Activated CD4-positive, alpha-beta T cell treated with anti-CD3 and anti-CD28 coated beads, Interleukin-2, amount 10 ng/mL, durations not matched to agents 7 days and 5 days (primary cell): ENCODE measurements around the gene DNER. TPM values are rescaled to one million over a fixed set of nuclear protein-coding genes. Genes with fewer than 3 reads are reported as not detected.
"Not testable (repeated sequence)": the region's sequence is repeated elsewhere in the genome, so short reads cannot be mapped to it uniquely, and the experiment has no call there.

Experiments
- CTCF ChIA-PET: fragments of 350-600 bp; sonication (Branson Sonifier 250); formaldehyde crosslinking; loops from one replicate; lab custom pipeline; 2021; ENCODE audit warnings: antibody characterized with exemption; lab: Charles Lee
- POLR2A ChIA-PET: fragments of 350-600 bp; sonication (Branson Sonifier 250); formaldehyde crosslinking; loops from one replicate; lab custom pipeline; 2021; ENCODE audit warnings: antibody characterized with exemption; lab: Charles Lee
- DNase-seq: peaks from one replicate; pipeline ENCODE4 v3.0.0-alpha.2; 2020
- H3K27ac Mint-ChIP-seq: one replicate; pipeline ENCODE4 v1.8.0; 2021; ENCODE audit warnings: mild to moderate bottlenecking, moderate library complexity, mixed read lengths
- H3K27me3 Mint-ChIP-seq: one replicate; pipeline ENCODE4 v1.8.0; 2021; ENCODE audit warnings: mixed read lengths
- H3K36me3 Mint-ChIP-seq: one replicate; pipeline ENCODE4 v1.8.0; 2021; ENCODE audit warnings: low read depth, mixed read lengths
- H3K4me1 Mint-ChIP-seq: one replicate; pipeline ENCODE4 v1.8.0; 2021; ENCODE audit warnings: mixed read lengths
- H3K4me3 Mint-ChIP-seq: one replicate; pipeline ENCODE4 v1.8.0; 2021; ENCODE audit warnings: mild to moderate bottlenecking, moderate library complexity, mixed read lengths
- H3K9me3 Mint-ChIP-seq: one replicate; pipeline ENCODE4 v1.8.0; 2021; ENCODE audit warnings: mixed read lengths
- total RNA-seq, 2 experiments: library from RNA; stranded (reverse); gene quantifications; one replicate each; pipeline ENCODE4 v1.2.3, GENCODE V29; 2021

The DNER gene
- total RNA-seq, 2 experiments from 2014 or later, result not detected

- Mint-ChIP-seq H3K36me3 (no peaks in the 10 kb centered on the region), H3K9me3 (no peaks in the 10 kb centered on the region), H3K27ac (no peak overlapping the region), H3K4me3 (no peak overlapping the region), H3K4me1 (no peaks in the 10 kb centered on the region), H3K27me3 (no peaks in the 10 kb centered on the region)
- DNase-seq, result no peak
- ChIA-PET CTCF (no interaction called here), POLR2A (no interaction called here)
Observed at GRCh38 chr2:229343661-229344060, 370.7 kb downstream of the DNER start.

GRCh38 chr2:229342376-229342775, 372.0 kb downstream of the DNER start:
- ChIA-PET POLR2A (no interaction called here), CTCF (no interaction called here)
- no peak overlapping the region for H3K4me3 Mint-ChIP-seq
- no peak overlapping the region for H3K27ac Mint-ChIP-seq
- no peaks in the 10 kb centered on the region for H3K27me3 Mint-ChIP-seq
- no peaks in the 10 kb centered on the region for H3K4me1 Mint-ChIP-seq
- no peaks in the 10 kb centered on the region for H3K9me3 Mint-ChIP-seq
- DNase-seq, result no peak
- H3K36me3 Mint-ChIP-seq, result no peaks in the 10 kb centered on the region

GRCh38 chr2:229340086-229340760, 374.1 kb downstream of the DNER start:
- Mint-ChIP-seq H3K36me3 (no peaks in the 10 kb centered on the region), H3K27me3 (no peaks in the 10 kb centered on the region), H3K4me1 (no peaks in the 10 kb centered on the region), H3K9me3 (no peaks in the 10 kb centered on the region), H3K27ac (no peak overlapping the region), H3K4me3 (no peak overlapping the region)
- ChIA-PET CTCF (no interaction called here), POLR2A (no interaction called here)
- DNase-seq, result no peak

DNA sequence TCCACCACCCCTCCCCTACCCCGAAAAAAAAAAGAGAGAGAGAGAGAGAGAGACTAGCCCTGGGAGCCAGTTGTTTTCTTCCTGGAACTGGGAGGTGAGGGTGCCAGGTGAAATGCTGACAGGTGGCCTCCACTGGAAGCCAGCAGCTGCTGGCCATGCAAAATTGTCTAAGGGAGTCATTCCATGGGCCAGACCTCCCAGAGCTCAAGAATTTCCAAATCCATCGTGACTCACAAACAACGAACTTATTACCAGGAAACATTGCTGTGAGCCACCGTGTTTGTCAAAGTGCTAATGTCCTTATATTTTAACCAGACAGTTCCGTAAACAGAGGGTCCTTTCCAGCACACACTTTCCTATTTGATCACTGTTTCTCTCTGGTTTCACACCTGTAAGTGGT, 374.7 kb downstream of the DNER start:
- H3K4me3 Mint-ChIP-seq, result no peak overlapping the region
- H3K27ac Mint-ChIP-seq, result no peak overlapping the region
- H3K27me3 Mint-ChIP-seq, result no peaks in the 10 kb centered on the region
- no peak for DNase-seq
- H3K36me3 Mint-ChIP-seq, result no peaks in the 10 kb centered on the region
- no peaks in the 10 kb centered on the region for H3K4me1 Mint-ChIP-seq
- CTCF ChIA-PET, result no interaction called here
- no peaks in the 10 kb centered on the region for H3K9me3 Mint-ChIP-seq
- POLR2A ChIA-PET, result no interaction called here

GRCh38 chr2:229339171-229339570, 375.2 kb downstream of the DNER start:
- DNase-seq, H3K9me3 Mint-ChIP-seq, H3K27ac Mint-ChIP-seq, H3K27me3 Mint-ChIP-seq, H3K4me1 Mint-ChIP-seq, CTCF ChIA-PET, POLR2A ChIA-PET, H3K36me3 Mint-ChIP-seq, H3K4me3 Mint-ChIP-seq: not testable (repeated sequence)

DNA sequence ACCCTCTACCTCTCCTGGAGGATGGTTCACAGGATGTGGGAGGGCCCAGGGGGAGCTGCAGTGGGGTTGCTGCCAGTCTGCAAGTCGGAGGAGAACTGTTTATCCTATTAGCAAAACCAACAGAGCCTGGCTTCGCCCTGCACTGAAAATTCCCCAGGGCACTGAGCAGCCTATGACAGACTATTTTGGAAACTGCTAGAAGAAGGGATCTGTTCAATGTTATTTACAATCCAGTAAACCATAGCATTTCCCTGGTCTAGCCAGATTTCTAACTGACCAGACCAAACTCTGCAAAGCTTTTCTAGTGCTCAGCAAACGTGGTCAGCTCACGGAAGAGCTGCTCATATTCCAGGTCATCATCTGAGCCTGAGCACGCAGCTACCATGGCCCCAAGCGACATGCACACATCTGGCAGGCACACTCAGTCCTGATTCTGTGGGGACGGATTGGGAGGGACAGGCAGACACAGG, 378.4 kb downstream of the DNER start:
- no peaks in the 10 kb centered on the region for H3K27me3 Mint-ChIP-seq
- H3K9me3 Mint-ChIP-seq, result no peaks in the 10 kb centered on the region
- H3K27ac Mint-ChIP-seq, result no peak overlapping the region
- ChIA-PET CTCF (no interaction called here), POLR2A (no interaction called here)
- no peaks in the 10 kb centered on the region for H3K4me1 Mint-ChIP-seq
- H3K4me3 Mint-ChIP-seq, result no peak overlapping the region
- no peaks in the 10 kb centered on the region for H3K36me3 Mint-ChIP-seq
- no peak for DNase-seq

DNA sequence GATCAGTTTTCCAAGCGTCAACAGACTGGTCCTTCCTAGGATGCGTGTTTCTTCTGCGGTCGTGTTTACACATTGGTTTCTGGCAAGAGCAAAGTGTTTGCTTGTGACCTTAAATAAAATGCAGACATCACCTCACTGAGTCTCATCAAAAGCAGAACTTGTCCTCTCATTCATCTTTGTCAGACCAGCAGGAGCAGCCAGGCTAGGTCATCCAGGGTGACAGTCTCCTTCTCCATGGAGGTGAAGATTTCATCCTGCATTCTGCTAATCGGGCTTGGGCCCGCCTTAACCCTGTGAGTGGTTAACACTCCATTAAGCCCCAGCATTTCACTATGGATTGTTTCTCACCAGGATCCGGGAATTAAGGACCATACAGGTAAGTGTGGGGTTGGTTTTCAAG, 379.0 kb downstream of the DNER start:
- Mint-ChIP-seq H3K27ac (no peak overlapping the region), H3K36me3 (no peaks in the 10 kb centered on the region), H3K27me3 (no peaks in the 10 kb centered on the region), H3K4me1 (no peaks in the 10 kb centered on the region), H3K4me3 (no peak overlapping the region), H3K9me3 (no peaks in the 10 kb centered on the region)
- ChIA-PET CTCF (no interaction called here), POLR2A (no interaction called here)
- DNase-seq, result no peak

GRCh38 chr2:229330952-229331351, 383.4 kb downstream of the DNER start:
- H3K4me1 Mint-ChIP-seq, result no peaks in the 10 kb centered on the region
- no peaks in the 10 kb centered on the region for H3K9me3 Mint-ChIP-seq
- H3K36me3 Mint-ChIP-seq, result no peaks in the 10 kb centered on the region
- no peak overlapping the region for H3K4me3 Mint-ChIP-seq
- no peaks in the 10 kb centered on the region for H3K27me3 Mint-ChIP-seq
- DNase-seq, result no peak
- CTCF ChIA-PET, result no interaction called here
- POLR2A ChIA-PET, result no interaction called here
- H3K27ac Mint-ChIP-seq, result no peak overlapping the region

GRCh38 chr2:229319558-229319957, 394.8 kb downstream of the DNER start:
- Mint-ChIP-seq H3K4me1 (no peaks in the 10 kb centered on the region), H3K9me3 (no peaks in the 10 kb centered on the region), H3K36me3 (no peaks in the 10 kb centered on the region), H3K27ac (no peak overlapping the region), H3K4me3 (no peak overlapping the region), H3K27me3 (no peaks in the 10 kb centered on the region)
- no peak for DNase-seq
- POLR2A ChIA-PET, result no interaction called here
- CTCF ChIA-PET, result no interaction called here

- CTCF ChIA-PET, result no interaction called here
- Mint-ChIP-seq H3K9me3 (no peaks in the 10 kb centered on the region), H3K36me3 (no peaks in the 10 kb centered on the region), H3K4me3 (no peak overlapping the region), H3K4me1 (no peaks in the 10 kb centered on the region), H3K27me3 (no peaks in the 10 kb centered on the region), H3K27ac (no peak overlapping the region)
- no peak for DNase-seq
- POLR2A ChIA-PET, result no interaction called here
Observed at GRCh38 chr2:229314117-229314516, 400.2 kb downstream of the DNER start.

- CTCF ChIA-PET, result no interaction called here
- POLR2A ChIA-PET, result no interaction called here
- Mint-ChIP-seq H3K36me3 (no peaks in the 10 kb centered on the region), H3K27ac (no peak overlapping the region), H3K9me3 (no peaks in the 10 kb centered on the region), H3K4me1 (no peaks in the 10 kb centered on the region), H3K27me3 (no peaks in the 10 kb centered on the region), H3K4me3 (no peak overlapping the region)
- no peak for DNase-seq
Observed at GRCh38 chr2:229313591-229313990, 400.8 kb downstream of the DNER start.

Other genes with a start within 250 kb of the DNER start
- gene TRIP12, start 207.5 kb upstream of the DNER start, total RNA-seq, result 100 to 1,000 TPM; 232 to 296 TPM
- 1 to 10 TPM in 1 of 2 experiments, under 1 TPM in 1; 0.82 to 1.1 TPM for gene FBXO36, start 207.9 kb upstream of the DNER start, total RNA-seq